ENCODE results near the gene MARCHF4. TPM values are rescaled to one million over a fixed set of nuclear protein-coding genes. Genes with fewer than 3 reads are reported as not detected.

MARCHF4 gene
- total RNA-seq, 1 donor from 2014 or later, result 0.09 TPM

DNA sequence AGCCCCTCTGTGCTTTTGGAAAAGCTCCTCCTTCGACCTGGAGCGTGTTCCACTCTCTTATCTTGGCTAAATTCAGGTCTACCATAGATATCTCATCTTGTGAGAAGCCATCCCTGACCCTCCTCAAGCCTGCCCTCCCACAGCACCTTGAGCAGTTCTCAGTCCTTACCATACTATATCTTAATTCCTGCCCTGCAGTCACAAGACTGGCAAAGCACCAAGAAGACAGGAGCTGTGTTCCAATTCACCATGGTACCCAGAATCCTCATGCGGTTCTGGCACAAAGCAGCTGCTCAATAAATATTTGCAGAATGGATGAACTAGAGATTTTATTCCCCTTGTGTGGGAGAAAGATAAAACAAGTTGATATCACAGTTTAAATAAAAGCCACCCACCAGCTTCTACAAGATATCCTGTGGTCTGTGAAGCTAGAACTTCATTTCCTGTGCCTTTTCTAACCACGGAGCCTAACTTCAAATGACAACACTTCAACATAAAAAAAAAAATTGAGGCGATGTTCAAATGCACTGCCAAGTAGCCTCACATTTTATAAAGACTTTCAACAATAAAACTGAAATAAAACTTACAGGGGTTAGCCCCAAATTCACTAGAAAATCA, 19.5 kb downstream of the MARCHF4 start:
- no peaks in the 10 kb centered on the region for H3K36me3 Mint-ChIP-seq
- no peaks in the 10 kb centered on the region for H3K9me3 Mint-ChIP-seq
- DNase-seq (ENCODE audit: low spot score in 2 of 2, unreplicated experiment in 2 of 2), result no peak
- H3K4me3 Mint-ChIP-seq, result no peak overlapping the region
- H3K4me1 Mint-ChIP-seq, result peaks cover 3% of the 10 kb centered on the region
- no peak overlapping the region for H3K27ac Mint-ChIP-seq
- H3K27me3 Mint-ChIP-seq (ENCODE audit: low read depth), result peaks cover 42% of the 10 kb centered on the region
- TF ChIP-seq, protein P1, sequence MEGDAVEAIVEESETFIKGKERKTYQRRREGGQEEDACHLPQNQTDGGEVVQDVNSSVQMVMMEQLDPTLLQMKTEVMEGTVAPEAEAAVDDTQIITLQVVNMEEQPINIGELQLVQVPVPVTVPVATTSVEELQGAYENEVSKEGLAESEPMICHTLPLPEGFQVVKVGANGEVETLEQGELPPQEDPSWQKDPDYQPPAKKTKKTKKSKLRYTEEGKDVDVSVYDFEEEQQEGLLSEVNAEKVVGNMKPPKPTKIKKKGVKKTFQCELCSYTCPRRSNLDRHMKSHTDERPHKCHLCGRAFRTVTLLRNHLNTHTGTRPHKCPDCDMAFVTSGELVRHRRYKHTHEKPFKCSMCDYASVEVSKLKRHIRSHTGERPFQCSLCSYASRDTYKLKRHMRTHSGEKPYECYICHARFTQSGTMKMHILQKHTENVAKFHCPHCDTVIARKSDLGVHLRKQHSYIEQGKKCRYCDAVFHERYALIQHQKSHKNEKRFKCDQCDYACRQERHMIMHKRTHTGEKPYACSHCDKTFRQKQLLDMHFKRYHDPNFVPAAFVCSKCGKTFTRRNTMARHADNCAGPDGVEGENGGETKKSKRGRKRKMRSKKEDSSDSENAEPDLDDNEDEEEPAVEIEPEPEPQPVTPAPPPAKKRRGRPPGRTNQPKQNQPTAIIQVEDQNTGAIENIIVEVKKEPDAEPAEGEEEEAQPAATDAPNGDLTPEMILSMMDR (IDR thresholded peaks at IDR 0.05; ENCODE audit: unreplicated experiment), result no peak

DNA sequence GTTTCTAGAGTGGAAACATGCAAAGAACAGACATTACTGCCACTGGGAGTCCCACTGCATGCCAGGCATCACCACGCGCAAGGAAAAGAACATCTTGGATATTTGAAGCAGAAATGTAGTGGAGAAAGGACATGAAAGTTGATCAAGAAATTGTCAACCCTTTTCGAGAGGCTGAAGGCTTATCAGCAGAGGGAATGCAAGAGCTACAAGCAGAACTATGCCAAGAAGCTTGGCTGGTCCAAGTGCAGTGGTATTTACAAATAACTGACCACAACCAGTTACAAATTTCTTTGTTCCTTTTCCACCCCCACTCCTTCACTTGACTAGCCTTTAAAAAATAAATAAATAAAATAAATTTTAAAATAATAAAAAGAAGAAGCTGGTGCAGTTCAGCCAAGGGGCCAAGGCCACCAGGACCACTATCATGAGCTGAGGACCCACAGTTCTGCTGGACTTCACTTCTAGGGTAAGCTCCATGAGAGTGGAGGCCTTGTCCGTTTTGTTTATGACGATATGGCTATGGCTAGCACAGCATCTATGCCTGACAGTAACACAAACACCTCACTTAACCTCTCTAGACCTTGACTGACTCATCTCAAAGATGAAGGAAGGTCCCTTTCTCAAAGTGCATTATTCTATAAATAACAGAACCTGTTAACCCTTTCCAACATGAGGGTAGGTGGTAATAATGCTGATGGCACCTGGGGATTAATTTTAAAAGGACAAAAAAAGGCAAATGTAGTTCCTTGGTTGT, 20.9 kb downstream of the MARCHF4 start:
- H3K9me3 Mint-ChIP-seq, result no peaks in the 10 kb centered on the region
- H3K27me3 Mint-ChIP-seq (ENCODE audit: low read depth), result peaks cover 42% of the 10 kb centered on the region
- no peak overlapping the region for H3K4me3 Mint-ChIP-seq
- H3K36me3 Mint-ChIP-seq, result no peaks in the 10 kb centered on the region
- TF ChIP-seq, protein P1 (IDR thresholded peaks at IDR 0.05; ENCODE audit: unreplicated experiment), result no peak
- no peak for DNase-seq (ENCODE audit: low spot score in 2 of 2, unreplicated experiment in 2 of 2)
- no peak overlapping the region for H3K27ac Mint-ChIP-seq
- peaks cover 3% of the 10 kb centered on the region for H3K4me1 Mint-ChIP-seq

DNA sequence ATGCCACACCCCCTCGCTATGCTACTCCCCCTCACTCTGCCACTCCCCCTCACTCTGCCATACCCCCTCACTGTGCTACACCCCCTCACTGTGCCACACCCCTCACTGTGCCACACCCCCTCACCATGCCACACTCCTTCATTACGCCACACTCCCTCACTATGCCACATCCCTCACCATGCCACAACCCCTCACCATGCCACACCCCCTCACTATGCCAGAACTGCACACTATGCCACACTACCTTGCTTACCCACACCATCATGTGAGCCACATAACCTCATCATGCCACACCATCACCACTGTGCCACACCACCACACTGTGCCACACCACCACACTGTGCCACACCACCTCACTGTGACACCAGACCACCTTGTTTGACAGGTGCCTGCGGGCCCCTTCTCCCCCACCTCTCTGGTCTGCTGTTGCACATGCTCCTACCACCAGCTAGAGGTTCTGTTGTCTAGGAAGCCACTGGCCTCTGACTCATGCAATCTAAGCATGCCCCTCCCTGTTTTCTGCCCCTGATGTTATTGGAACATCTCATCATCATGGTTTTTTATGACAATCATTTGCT, 22.0 kb downstream of the MARCHF4 start:
- H3K27ac Mint-ChIP-seq, result no peak overlapping the region
- TF ChIP-seq, protein P1 (IDR thresholded peaks at IDR 0.05; ENCODE audit: unreplicated experiment), result no peak
- peaks cover 3% of the 10 kb centered on the region for H3K4me1 Mint-ChIP-seq
- H3K36me3 Mint-ChIP-seq, result no peaks in the 10 kb centered on the region
- peaks cover 40% of the 10 kb centered on the region for H3K27me3 Mint-ChIP-seq (ENCODE audit: low read depth)
- no peak overlapping the region for H3K4me3 Mint-ChIP-seq
- no peak for DNase-seq (ENCODE audit: low spot score in 2 of 2, unreplicated experiment in 2 of 2)
- H3K9me3 Mint-ChIP-seq, result no peaks in the 10 kb centered on the region

DNA sequence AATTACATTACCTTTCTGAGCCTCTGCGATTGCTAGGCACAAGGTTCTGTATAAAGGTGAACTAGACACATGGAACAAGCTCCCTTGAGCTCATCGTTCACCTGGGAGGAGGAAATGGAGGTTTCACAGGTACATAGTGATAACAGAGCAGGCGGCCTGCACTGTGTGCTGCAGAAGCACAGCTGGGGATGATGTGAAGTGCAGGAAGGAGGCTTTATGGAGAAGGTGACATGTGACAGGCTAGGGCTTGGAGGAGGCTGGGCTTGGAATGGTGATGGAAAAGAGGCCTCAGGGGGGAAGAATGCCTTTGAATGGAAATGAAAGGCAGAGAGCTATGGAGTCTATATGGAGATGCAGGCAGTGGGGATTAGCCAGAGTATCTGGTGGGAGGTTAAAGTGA, 22.9 kb downstream of the MARCHF4 start:
- peaks cover 3% of the 10 kb centered on the region for H3K4me1 Mint-ChIP-seq
- no peak overlapping the region for H3K27ac Mint-ChIP-seq
- peaks cover 44% of the 10 kb centered on the region for H3K27me3 Mint-ChIP-seq (ENCODE audit: low read depth)
- no peak overlapping the region for H3K4me3 Mint-ChIP-seq
- H3K36me3 Mint-ChIP-seq, result no peaks in the 10 kb centered on the region
- DNase-seq (ENCODE audit: low spot score in 2 of 2, unreplicated experiment in 2 of 2), result no peak
- H3K9me3 Mint-ChIP-seq, result no peaks in the 10 kb centered on the region
- TF ChIP-seq, protein P1 (IDR thresholded peaks at IDR 0.05; ENCODE audit: unreplicated experiment), result no peak

DNA sequence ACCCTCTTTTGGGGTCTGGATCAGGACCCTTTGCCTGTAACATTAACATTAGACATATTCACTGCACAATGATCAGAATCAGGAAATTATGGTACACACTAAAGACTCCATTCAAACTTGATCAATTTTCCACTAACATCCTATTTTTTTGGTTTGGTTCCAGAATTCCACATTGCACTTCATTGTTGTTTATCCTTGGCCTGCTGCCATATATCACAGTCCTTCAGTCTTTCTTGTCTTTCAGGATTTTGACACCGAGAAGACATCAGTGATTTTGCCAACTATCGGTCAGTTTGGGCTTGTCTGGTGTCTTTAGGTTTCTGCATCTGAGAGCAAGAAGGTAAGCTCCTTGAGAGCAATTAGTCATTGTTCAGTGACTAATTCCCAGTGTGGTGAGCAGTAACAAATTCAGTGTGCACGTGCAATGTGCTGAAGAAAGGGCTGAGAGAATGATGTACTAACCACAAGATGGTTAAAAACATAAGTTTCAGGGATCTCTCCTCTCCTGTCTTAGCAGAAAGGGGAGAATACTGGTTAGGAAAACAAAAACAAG, 23.5 kb downstream of the MARCHF4 start:
- Mint-ChIP-seq H3K9me3 (no peaks in the 10 kb centered on the region), H3K27me3 (ENCODE audit: low read depth) (peaks cover 44% of the 10 kb centered on the region), H3K4me1 (peaks cover 3% of the 10 kb centered on the region), H3K4me3 (no peak overlapping the region), H3K27ac (no peak overlapping the region), H3K36me3 (no peaks in the 10 kb centered on the region)
- DNase-seq (ENCODE audit: low spot score in 2 of 2, unreplicated experiment in 2 of 2), result no peak
- TF ChIP-seq, protein P1 (IDR thresholded peaks at IDR 0.05; ENCODE audit: unreplicated experiment), result no peak
